Liver (tissue), 9 donors: Measurements from ENCODE around the gene LATS2. TPM values are rescaled to one million over a fixed set of nuclear protein-coding genes. Genes with fewer than 3 reads are reported as not detected.
"Not testable (repeated sequence)": the region's sequence is repeated elsewhere in the genome, so short reads cannot be mapped to it uniquely, and the experiment has no call there.

Source experiments
- DNase-seq: peaks from one replicate; pipeline ENCODE4 v3.0.0-alpha.2; 2017; ENCODE audit warnings: low spot score
- H3K27ac ChIP-seq, 2 donors: one replicate each; pipeline ENCODE4 v1.7.0; 2013; ENCODE audit warnings: inconsistent platforms in 2 of 2, low read length in 2 of 2, control low read depth in 1 of 2, low read depth in 1 of 2, mild to moderate bottlenecking in 1 of 2
- H3K27me3 ChIP-seq, 4 donors: one replicate each; pipeline versions ENCODE4 v1.6.1 to v1.7.0; 2013; ENCODE audit warnings: low read length in 3 of 4, inconsistent platforms in 1 of 4, mild to moderate bottlenecking in 1 of 4, moderate library complexity in 1 of 4; ENCODE audit not compliant: control insufficient read depth in 4 of 4, insufficient read depth in 4 of 4
- H3K36me3 ChIP-seq, 4 donors: one replicate each; pipeline versions ENCODE4 v1.6.1 to v1.7.0; 2013; ENCODE audit warnings: low read length in 3 of 4, mild to moderate bottlenecking in 3 of 4, low read depth in 1 of 4, moderate library complexity in 1 of 4; ENCODE audit not compliant: control insufficient read depth in 4 of 4, insufficient read depth in 3 of 4
- H3K4me1 ChIP-seq, 4 donors: one replicate each; pipeline versions ENCODE4 v1.6.1 to v1.7.0; 2013; ENCODE audit warnings: low read length in 3 of 4, mild to moderate bottlenecking in 3 of 4, moderate library complexity in 1 of 4; ENCODE audit not compliant: control insufficient read depth in 4 of 4, insufficient read depth in 4 of 4
- H3K4me3 ChIP-seq, 3 donors: one replicate each; pipeline versions ENCODE4 v1.6.1 to v1.7.0; 2013; ENCODE audit warnings: low read length in 3 of 3, control low read depth in 1 of 3, low read depth in 1 of 3, mild to moderate bottlenecking in 1 of 3
- H3K9ac ChIP-seq, 2 donors: one replicate each; pipeline ENCODE4 v1.7.0; 2013; ENCODE audit warnings: low read length in 2 of 2, mild to moderate bottlenecking in 2 of 2, moderate library complexity in 2 of 2, control low read depth in 1 of 2, low read depth in 1 of 2
- H3K9me3 ChIP-seq, 4 donors: one replicate each; pipeline versions ENCODE4 v1.6.1 to v1.7.0; 2013; ENCODE audit warnings: low read length in 3 of 4; ENCODE audit not compliant: control insufficient read depth in 4 of 4
- EGR1 ChIP-seq, 2 donors: IDR thresholded peaks; 2 replicates each; pipeline ENCODE4 v1.6.1; 2016 to 2018; ENCODE audit warnings: antibody characterized with exemption in 2 of 2, low read depth in 2 of 2
- FOXA1 ChIP-seq: IDR thresholded peaks from 2 replicates; pipeline ENCODE4 v1.6.1; 2016; ENCODE audit warnings: antibody characterized with exemption
- FOXA2 ChIP-seq: IDR thresholded peaks from 2 replicates; pipeline ENCODE4 v1.6.1; 2016; ENCODE audit warnings: antibody characterized with exemption
- GABPA ChIP-seq, 2 donors: IDR thresholded peaks in 1 of 2; conservative IDR thresholded peaks in 1 of 2; 2 replicates each; pipeline ENCODE4 v1.6.1; 2016; ENCODE audit warnings: antibody characterized with exemption in 2 of 2, mild to moderate bottlenecking in 1 of 2, moderate library complexity in 1 of 2
- HNF4A ChIP-seq, 2 donors: conservative IDR thresholded peaks; 2 replicates each; pipeline ENCODE4 v1.6.1; 2016; ENCODE audit warnings: antibody characterized with exemption in 2 of 2, mild to moderate bottlenecking in 2 of 2
- HNF4G ChIP-seq: IDR thresholded peaks from 2 replicates; pipeline ENCODE4 v1.6.1; 2016; ENCODE audit warnings: antibody characterized with exemption
- JUND ChIP-seq, 2 donors: IDR thresholded peaks; 2 replicates each; pipeline ENCODE4 v1.6.1; 2016; ENCODE audit warnings: antibody characterized with exemption in 2 of 2
- NR2F2 ChIP-seq: IDR thresholded peaks from 2 replicates; pipeline ENCODE4 v1.6.1; 2016; ENCODE audit warnings: antibody characterized with exemption
- RAD21 ChIP-seq, 2 donors: IDR thresholded peaks; 2 replicates each; pipeline ENCODE4 v1.6.1; 2016; ENCODE audit warnings: antibody characterized with exemption in 2 of 2, mild to moderate bottlenecking in 2 of 2
- RXRA ChIP-seq, 2 donors: IDR thresholded peaks; 2 replicates each; pipeline ENCODE4 v1.6.1; 2017 to 2018; ENCODE audit warnings: antibody characterized with exemption in 2 of 2, mild to moderate bottlenecking in 1 of 2
- SP1 ChIP-seq: IDR thresholded peaks from 2 replicates; pipeline ENCODE4 v1.6.1; 2018; ENCODE audit warnings: antibody characterized with exemption, mild to moderate bottlenecking
- TAF1 ChIP-seq: conservative IDR thresholded peaks from 2 replicates; pipeline ENCODE4 v1.6.1; 2016; ENCODE audit warnings: antibody characterized with exemption, mild to moderate bottlenecking
- YY1 ChIP-seq: IDR thresholded peaks from 2 replicates; pipeline ENCODE4 v1.6.1; 2016; ENCODE audit warnings: antibody characterized with exemption, mild to moderate bottlenecking
- WGBS: extraction: QIAGEN DNeasy Blood & Tissue Kit; methylation state at CpG from one replicate; pipeline ENCODE4 v1.1.7; 2013; 5-methylcytosine and 5-hydroxymethylcytosine counted together
- polyA plus RNA-seq, 2 donors: library from polyadenylated mRNA; stranded (reverse) in 1 of 2; unstranded in 1 of 2; fragments of 200-250 nt in 1 of 2; fragments of >200 nt in 1 of 2; fragmentation: Nextera tagmentation in 1 of 2; extraction: Ambion mirVana in 1 of 2; gene quantifications; one replicate each; pipeline versions ENCODE4 v1.2.1 to v1.2.3, GENCODE V29; 2013 to 2015
- total RNA-seq, 2 donors: library from RNA; depleted of rRNA; stranded (reverse); fragments of >200 nt; gene quantifications; one replicate each; pipeline ENCODE4 v1.2.3, GENCODE V29; 2014
- TF ChIP-seq, protein P1 (sequence below): IDR thresholded peaks from 2 replicates; pipeline ENCODE4 v1.6.1; 2016; ENCODE audit warnings: antibody characterized with exemption
- TF ChIP-seq, protein P2 (sequence below): IDR thresholded peaks from 2 replicates; pipeline ENCODE4 v1.6.1; 2016; ENCODE audit warnings: antibody characterized with exemption
- TF ChIP-seq, protein P3 (sequence below): IDR thresholded peaks from 2 replicates; pipeline ENCODE4 v1.6.1; 2016; ENCODE audit warnings: antibody characterized with exemption
- TF ChIP-seq, protein P4 (sequence below): IDR thresholded peaks from 2 replicates; pipeline ENCODE4 v1.6.1; 2016; ENCODE audit warnings: antibody characterized with exemption, mild to moderate bottlenecking
- TF ChIP-seq, protein P5 (sequence below): fragments of 150-350 bp; IDR thresholded peaks from 2 replicates; pipeline ENCODE4 v1.5.1; 2017; ENCODE audit warnings: improper control_type of control experiment, low read depth, low read length; ENCODE audit not compliant: missing input control
- donor health status: healthy.
- donor health status: healthy.
- donor health status: healthy.
- donor health status: healthy.
- donor health status: healthy.

Gene LATS2
- total and polyA plus RNA-seq, 4 donors: 1.6 to 7.0 (median 4.4) TPM

DNA sequence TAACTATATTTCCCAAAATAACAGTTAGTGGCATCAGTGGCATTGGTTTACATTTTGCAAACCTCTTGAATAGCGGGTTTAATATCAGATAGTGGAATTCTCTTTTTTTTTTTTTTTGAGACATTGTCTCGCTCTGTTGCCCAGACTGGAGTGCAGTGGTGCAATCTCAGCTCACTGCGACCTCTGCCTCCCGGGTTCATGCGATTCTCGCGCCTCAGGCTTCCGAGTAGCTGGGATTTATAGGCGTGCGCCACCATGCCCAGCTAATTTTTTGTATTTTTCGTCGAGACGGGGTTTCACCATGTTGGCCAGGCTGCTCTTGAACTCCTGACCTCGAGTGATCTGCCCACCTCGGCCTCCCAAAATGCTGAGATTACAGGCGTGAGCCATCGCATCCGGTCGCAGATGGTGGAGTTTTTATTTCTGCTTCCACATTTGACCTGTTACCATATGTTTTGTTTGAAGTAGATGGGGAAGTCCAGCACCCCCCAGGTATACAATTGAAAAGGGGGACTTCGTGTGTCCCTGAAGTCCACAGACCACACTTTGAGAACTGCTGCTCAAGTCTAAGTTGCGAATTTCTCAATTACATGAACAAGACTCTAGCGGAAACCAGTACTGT is 118.3 kb downstream of the LATS2 start:
- no peak for DNase-seq
- Histone ChIP-seq H3K4me3 (no peak overlapping the region), H3K36me3 (no peaks in the 10 kb centered on the region), H3K27ac (no peak overlapping the region), H3K27me3 (no peaks in the 10 kb centered on the region), H3K9me3 (no peaks in the 10 kb centered on the region), H3K4me1 (peaks cover 0 to 3% (median 1%) of the 10 kb centered on the region in 4 donors), H3K9ac (no peak overlapping the region)
- 66% methylated on average over 22 of the region's 22 CpGs for WGBS
- TF ChIP-seq RXRA (IDR thresholded peaks at IDR 0.05) (no peak), YY1 (no peak), TAF1 (no peak), RAD21 (IDR thresholded peaks at IDR 0.05) (no peak), JUND (IDR thresholded peaks at IDR 0.05) (no peak), NR2F2 (no peak), FOXA1 (no peak), SP1 (no peak)
- TF ChIP-seq, protein P1, sequence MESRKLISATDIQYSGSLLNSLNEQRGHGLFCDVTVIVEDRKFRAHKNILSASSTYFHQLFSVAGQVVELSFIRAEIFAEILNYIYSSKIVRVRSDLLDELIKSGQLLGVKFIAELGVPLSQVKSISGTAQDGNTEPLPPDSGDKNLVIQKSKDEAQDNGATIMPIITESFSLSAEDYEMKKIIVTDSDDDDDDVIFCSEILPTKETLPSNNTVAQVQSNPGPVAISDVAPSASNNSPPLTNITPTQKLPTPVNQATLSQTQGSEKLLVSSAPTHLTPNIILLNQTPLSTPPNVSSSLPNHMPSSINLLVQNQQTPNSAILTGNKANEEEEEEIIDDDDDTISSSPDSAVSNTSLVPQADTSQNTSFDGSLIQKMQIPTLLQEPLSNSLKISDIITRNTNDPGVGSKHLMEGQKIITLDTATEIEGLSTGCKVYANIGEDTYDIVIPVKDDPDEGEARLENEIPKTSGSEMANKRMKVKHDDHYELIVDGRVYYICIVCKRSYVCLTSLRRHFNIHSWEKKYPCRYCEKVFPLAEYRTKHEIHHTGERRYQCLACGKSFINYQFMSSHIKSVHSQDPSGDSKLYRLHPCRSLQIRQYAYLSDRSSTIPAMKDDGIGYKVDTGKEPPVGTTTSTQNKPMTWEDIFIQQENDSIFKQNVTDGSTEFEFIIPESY: no peak
- TF ChIP-seq, protein P2, sequence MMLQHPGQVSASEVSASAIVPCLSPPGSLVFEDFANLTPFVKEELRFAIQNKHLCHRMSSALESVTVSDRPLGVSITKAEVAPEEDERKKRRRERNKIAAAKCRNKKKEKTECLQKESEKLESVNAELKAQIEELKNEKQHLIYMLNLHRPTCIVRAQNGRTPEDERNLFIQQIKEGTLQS: no peak

DNA sequence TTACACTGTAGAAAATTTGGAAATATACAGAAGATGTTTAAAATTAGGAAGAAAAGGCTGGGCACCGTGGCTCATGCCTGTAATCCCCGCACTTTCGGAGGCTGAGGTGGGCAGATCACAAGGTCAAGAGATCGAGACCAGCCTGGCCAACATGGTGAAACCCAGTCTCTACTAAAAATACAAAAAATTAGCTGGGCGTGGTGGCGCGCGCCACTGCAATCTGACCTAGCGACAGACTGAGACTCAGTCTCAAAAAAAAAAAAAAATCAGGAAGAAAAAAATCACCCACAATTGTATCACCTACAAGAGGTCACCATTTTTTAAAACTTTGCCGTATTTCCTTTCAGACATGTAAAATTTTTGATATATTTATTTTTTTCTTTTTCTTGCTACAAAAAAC is 120.9 kb downstream of the LATS2 start:
- not testable (repeated sequence) for DNase-seq, H3K9ac ChIP-seq, H3K4me1 ChIP-seq, H3K4me3 ChIP-seq, H3K27ac ChIP-seq, H3K27me3 ChIP-seq, H3K36me3 ChIP-seq, H3K9me3 ChIP-seq
- 90% methylated on average over 10 of the region's 10 CpGs for WGBS

DNA sequence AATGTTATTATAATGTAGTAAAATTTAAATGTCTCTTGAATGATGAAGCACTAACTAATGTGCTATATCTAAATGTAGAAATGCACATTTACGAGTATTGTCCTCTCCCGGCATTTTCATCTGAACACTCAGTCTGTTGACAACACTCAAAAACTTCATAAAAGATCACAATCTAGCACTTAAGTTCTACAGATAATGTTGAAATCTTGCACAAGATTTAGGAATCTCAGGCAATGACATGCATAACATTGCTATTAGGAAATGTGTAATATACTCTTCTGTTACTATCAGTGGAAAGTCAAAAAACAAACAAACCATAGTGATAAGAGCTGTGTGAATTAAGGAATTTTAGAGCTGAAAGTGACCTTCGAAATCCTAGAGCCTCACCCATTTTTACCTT is 121.3 kb downstream of the LATS2 start:
- peaks cover 0 to 3% (median 1%) of the 10 kb centered on the region in 4 donors for H3K4me1 ChIP-seq
- TF ChIP-seq HNF4G: no peak
- TF ChIP-seq FOXA2: no peak
- TF ChIP-seq, protein P1: no peak
- TF ChIP-seq EGR1 (IDR thresholded peaks at IDR 0.05; ENCODE audit: low read depth in 2 of 2): no peak
- no peak for TF ChIP-seq NR2F2
- TF ChIP-seq TAF1: no peak
- TF ChIP-seq, protein P3, sequence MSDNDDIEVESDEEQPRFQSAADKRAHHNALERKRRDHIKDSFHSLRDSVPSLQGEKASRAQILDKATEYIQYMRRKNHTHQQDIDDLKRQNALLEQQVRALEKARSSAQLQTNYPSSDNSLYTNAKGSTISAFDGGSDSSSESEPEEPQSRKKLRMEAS: no peak
- TF ChIP-seq FOXA1: no peak
- no peak for TF ChIP-seq SP1
- TF ChIP-seq RAD21 (IDR thresholded peaks at IDR 0.05): no peak
- TF ChIP-seq, protein P4, sequence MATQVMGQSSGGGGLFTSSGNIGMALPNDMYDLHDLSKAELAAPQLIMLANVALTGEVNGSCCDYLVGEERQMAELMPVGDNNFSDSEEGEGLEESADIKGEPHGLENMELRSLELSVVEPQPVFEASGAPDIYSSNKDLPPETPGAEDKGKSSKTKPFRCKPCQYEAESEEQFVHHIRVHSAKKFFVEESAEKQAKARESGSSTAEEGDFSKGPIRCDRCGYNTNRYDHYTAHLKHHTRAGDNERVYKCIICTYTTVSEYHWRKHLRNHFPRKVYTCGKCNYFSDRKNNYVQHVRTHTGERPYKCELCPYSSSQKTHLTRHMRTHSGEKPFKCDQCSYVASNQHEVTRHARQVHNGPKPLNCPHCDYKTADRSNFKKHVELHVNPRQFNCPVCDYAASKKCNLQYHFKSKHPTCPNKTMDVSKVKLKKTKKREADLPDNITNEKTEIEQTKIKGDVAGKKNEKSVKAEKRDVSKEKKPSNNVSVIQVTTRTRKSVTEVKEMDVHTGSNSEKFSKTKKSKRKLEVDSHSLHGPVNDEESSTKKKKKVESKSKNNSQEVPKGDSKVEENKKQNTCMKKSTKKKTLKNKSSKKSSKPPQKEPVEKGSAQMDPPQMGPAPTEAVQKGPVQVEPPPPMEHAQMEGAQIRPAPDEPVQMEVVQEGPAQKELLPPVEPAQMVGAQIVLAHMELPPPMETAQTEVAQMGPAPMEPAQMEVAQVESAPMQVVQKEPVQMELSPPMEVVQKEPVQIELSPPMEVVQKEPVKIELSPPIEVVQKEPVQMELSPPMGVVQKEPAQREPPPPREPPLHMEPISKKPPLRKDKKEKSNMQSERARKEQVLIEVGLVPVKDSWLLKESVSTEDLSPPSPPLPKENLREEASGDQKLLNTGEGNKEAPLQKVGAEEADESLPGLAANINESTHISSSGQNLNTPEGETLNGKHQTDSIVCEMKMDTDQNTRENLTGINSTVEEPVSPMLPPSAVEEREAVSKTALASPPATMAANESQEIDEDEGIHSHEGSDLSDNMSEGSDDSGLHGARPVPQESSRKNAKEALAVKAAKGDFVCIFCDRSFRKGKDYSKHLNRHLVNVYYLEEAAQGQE: no peak
- TF ChIP-seq HNF4A (conservative IDR thresholded peaks at IDR 0.05): no peak
- no peak for TF ChIP-seq RXRA (IDR thresholded peaks at IDR 0.05)
- no peak for TF ChIP-seq JUND (IDR thresholded peaks at IDR 0.05)
- TF ChIP-seq, protein P5, sequence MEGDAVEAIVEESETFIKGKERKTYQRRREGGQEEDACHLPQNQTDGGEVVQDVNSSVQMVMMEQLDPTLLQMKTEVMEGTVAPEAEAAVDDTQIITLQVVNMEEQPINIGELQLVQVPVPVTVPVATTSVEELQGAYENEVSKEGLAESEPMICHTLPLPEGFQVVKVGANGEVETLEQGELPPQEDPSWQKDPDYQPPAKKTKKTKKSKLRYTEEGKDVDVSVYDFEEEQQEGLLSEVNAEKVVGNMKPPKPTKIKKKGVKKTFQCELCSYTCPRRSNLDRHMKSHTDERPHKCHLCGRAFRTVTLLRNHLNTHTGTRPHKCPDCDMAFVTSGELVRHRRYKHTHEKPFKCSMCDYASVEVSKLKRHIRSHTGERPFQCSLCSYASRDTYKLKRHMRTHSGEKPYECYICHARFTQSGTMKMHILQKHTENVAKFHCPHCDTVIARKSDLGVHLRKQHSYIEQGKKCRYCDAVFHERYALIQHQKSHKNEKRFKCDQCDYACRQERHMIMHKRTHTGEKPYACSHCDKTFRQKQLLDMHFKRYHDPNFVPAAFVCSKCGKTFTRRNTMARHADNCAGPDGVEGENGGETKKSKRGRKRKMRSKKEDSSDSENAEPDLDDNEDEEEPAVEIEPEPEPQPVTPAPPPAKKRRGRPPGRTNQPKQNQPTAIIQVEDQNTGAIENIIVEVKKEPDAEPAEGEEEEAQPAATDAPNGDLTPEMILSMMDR: no peak
- no peak for TF ChIP-seq GABPA (IDR thresholded peaks at IDR 0.05 in 1 of 2, conservative IDR thresholded peaks at IDR 0.05 in 1 of 2)
- TF ChIP-seq YY1: no peak

More for the DNA sequence above, 121.3 kb downstream of the LATS2 start:
- WGBS: 65% methylated on average over 3 of the region's 3 CpGs
- no peak for DNase-seq
- no peaks in the 10 kb centered on the region for H3K27me3 ChIP-seq
- no peaks in the 10 kb centered on the region for H3K36me3 ChIP-seq
- H3K9me3 ChIP-seq: no peaks in the 10 kb centered on the region
- no peak overlapping the region for H3K4me3 ChIP-seq
- no peak overlapping the region for H3K9ac ChIP-seq
- H3K27ac ChIP-seq: no peak overlapping the region
